Measurements from ENCODE around the gene PXMP4.

GRCh38 chr20:33725607-33726264, 5.6 kb upstream of the PXMP4 start:
- no peak for TF ChIP-seq RFX5 (IDR thresholded peaks at IDR 0.05; ENCODE audit: low read depth, low read length)
- TF ChIP-seq POLR2A (IDR thresholded peaks at IDR 0.05; ENCODE audit: low read depth, low read length), result no peak
- no peak for TF ChIP-seq CTCF (conservative IDR thresholded peaks at IDR 0.05; ENCODE audit: low read depth, low read length)
- no peak for TF ChIP-seq MAFK (IDR thresholded peaks at IDR 0.05; ENCODE audit: low read depth, low read length)
- TF ChIP-seq NFE2L2 (IDR thresholded peaks at IDR 0.05; ENCODE audit: low read depth, low read length), result no peak
- no peak for TF ChIP-seq RAD21 (IDR thresholded peaks at IDR 0.05; ENCODE audit: low read length)
- TF ChIP-seq CHD1 (IDR thresholded peaks at IDR 0.05; ENCODE audit: low read depth, low read length), result no peak
- no peak for TF ChIP-seq CEBPB (IDR thresholded peaks at IDR 0.05; ENCODE audit: low read depth, low read length)
- no peak for TF ChIP-seq BHLHE40 (IDR thresholded peaks at IDR 0.05; ENCODE audit: low read depth, low read length)
- no peak for TF ChIP-seq SMC3 (IDR thresholded peaks at IDR 0.05; ENCODE audit: low read depth, low read length)
- no peak for TF ChIP-seq MXI1 (IDR thresholded peaks at IDR 0.05; ENCODE audit: borderline replicate concordance, low read depth, low read length)
- TF ChIP-seq ELK1 (IDR thresholded peaks at IDR 0.05; ENCODE audit: borderline replicate concordance, low read depth, low read length), result no peak
